ENCODE data around the gene RBM47.

Gene RBM47

GRCh38 chr4:40586729-40587128, 42.9 kb downstream of the RBM47 start:
- no peak for DNase-seq (ENCODE audit: low read depth)

- DNase-seq (ENCODE audit: low read depth): no peak
These were observed 43.6 kb downstream of the RBM47 start for GRCh38 chr4:40586034-40586433.

DNA sequence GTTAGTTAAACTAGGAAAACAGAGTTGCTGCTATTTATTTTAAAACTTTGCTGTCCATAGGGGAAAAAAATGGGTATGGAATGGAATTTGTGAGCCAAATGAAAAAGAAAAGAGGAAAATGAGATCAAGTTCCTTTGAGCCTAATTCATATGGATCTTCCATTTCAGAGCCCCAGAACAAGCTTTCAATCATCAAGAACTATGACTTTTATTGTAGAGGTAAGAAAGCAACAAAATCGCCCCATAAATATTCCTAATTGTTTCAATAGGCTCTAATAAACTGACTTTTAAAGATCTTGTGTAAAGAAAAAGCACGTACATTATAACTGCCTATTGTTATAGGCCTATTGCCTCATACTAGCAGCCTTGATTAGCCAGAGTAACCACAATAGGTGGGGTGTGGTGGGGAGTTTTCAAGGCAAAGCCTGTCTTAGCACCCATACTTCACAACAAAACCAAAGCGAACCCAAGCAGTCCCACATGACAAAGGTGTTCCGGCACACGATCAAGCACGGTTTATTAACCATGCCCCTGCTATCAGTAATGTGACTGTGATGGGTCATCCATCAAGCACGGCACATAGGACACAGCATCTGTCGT, 44.4 kb downstream of the RBM47 start:
- DNase-seq (ENCODE audit: low read depth): no peak

DNA sequence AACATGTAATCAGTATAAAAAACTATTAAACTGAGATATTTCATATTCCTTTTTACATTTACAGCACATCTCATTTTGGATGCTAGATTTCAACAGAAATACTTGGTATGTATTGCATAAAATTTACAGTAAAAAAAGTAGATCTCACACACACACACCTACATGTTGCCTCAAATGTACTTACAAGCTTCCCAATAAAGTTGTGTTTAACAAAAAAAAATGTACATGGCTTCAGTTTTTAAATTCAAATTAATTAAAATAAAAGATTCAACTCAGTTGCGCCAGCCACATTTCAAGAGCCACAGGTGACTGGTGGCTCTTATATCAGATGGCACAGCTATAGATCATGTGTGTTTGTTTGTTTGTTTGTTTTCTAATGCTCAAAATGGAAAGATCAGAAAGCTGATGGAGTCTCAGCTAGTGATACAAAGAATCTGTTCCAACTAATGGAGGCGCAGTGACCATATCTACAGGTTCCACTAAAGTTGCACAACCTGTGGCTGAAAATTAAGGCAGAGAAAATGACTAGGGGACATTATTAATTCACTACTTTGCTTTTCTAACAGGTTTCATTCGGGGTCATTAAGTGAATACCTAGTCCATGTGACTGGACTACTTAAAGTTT, 45.0 kb downstream of the RBM47 start:
- no peak for DNase-seq (ENCODE audit: low read depth)

DNA sequence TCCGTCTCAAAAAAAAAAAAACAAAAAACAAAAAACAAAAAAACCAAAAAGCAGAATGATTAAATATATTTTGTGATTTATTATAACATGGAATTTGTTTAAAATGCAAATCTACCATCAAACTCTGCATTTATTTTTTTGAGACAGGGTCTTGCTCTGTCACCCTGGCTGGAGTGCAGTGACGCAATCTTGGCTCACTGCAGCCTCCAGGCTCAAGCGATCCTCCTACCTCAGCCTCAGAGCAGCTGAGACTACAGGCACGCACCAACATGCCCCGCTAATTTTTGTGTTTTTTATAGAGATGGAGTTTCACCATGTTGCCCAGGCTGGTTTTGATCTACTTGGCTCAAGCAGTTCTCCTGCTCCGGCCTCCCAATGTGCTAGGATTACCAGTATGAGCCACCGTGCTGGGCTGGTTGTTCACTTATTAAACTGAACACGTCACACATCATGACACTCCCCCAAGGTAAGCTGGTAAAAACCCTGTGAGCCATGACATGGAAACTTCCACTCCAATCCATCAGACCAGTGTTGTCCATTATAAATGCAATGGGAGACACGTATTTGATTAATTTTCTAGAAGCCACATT, 45.7 kb downstream of the RBM47 start:
- no peak for DNase-seq (ENCODE audit: low read depth)

DNA sequence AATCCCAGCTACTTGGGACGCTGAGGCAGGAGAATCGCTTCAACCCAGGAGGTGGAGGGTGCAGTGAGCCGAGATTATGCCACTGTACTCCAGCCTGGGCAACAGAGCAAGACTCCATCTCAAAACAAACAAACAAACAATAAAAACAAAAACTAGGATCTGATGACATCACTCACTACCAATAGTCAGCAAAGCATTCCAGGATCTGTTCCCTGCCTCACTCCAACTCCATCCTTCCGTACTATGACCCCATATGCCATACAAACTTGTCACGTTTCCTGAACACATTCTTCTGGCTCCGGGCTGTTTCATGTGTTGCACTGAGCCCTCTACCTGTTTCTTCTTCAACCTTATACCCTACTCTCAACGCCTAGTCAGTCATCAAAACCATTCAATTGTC, 47.3 kb downstream of the RBM47 start:
- no peak for DNase-seq (ENCODE audit: low read depth)

- no peak for DNase-seq (ENCODE audit: low read depth)
These were observed 48.2 kb downstream of the RBM47 start for GRCh38 chr4:40581254-40582140.

- no peak for DNase-seq (ENCODE audit: low read depth)
These were observed 49.7 kb downstream of the RBM47 start for GRCh38 chr4:40579983-40580382.

GRCh38 chr4:40577588-40578253, 51.9 kb downstream of the RBM47 start:
- no peak for DNase-seq (ENCODE audit: low read depth)

DNA sequence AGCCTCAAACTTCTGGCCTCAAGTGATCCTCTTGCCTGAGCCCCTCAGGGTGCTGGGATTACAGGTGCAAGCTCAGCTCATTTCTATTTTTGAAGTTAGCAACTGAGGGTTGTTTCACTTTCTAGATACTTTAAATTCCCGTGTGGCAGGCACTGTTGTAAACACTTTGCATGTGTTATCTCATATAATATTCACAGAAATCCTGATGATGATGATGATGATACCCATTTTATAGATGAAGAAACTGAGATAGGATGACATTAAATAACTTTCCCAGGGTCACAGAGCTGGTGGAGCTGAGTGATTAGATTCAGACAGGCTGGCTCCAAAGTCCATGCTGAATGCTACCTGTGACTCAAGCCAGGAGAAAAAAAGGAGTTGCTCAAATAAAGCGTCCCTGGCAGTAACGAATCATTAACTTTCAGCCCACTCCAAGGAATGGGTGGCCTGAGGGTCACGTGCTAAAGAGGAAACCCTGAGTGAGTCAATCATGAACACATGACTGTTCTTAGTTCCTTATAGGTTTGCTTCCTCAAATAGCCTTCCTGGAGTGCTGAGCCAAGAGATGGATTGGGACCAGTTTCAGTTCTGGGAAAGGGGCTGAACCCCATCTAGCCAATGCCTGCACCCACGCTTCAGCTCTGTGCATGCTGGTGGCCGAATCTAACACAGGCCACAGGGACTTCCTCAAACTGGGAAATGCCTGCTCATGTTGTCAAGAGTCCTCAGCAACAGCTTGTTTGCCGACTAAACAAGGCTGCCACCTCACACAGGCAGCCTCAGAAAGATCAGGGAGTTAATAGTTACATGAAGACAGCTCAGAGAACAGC, 52.8 kb downstream of the RBM47 start:
- no peak for DNase-seq (ENCODE audit: low read depth)

- DNase-seq (ENCODE audit: low read depth): no peak
These were observed 53.8 kb downstream of the RBM47 start for GRCh38 chr4:40575846-40576245.

- DNase-seq (ENCODE audit: low read depth): no peak
These were observed 55.9 kb downstream of the RBM47 start for GRCh38 chr4:40573593-40574311.

DNA sequence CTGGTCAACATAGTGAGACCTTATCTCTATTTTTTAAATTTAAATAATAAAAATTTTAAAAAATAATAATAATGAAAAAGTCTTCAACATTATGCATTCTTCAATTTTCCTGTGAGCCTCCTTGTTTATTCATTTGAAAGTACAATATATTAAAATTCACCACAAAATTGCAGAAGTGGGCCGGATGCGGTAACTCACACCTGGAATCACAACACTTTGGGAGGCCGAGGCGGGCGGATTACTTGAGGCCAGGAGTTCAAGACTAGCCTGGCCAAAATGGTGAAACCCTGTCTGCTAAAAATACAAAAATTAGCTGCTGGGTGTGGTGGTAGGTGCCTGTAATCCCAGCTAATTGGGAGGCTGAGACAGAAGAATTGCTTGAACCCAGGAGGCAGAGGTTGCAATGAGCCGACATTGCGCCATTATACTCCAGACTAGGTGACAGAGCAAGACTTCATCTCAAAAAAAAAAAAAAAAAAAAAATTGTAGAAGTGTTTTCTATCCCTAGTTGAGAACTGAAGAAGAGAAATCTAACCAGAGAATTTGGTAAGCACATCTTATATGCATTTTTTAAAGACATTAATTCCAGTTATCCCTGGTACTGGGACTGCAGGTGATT, 56.9 kb downstream of the RBM47 start:
- no peak for DNase-seq (ENCODE audit: low read depth)

GRCh38 chr4:40571208-40571607, 58.5 kb downstream of the RBM47 start:
- DNase-seq (ENCODE audit: low read depth): no peak

GRCh38 chr4:40570348-40571077, 59.2 kb downstream of the RBM47 start:
- no peak for DNase-seq (ENCODE audit: low read depth)

DNA sequence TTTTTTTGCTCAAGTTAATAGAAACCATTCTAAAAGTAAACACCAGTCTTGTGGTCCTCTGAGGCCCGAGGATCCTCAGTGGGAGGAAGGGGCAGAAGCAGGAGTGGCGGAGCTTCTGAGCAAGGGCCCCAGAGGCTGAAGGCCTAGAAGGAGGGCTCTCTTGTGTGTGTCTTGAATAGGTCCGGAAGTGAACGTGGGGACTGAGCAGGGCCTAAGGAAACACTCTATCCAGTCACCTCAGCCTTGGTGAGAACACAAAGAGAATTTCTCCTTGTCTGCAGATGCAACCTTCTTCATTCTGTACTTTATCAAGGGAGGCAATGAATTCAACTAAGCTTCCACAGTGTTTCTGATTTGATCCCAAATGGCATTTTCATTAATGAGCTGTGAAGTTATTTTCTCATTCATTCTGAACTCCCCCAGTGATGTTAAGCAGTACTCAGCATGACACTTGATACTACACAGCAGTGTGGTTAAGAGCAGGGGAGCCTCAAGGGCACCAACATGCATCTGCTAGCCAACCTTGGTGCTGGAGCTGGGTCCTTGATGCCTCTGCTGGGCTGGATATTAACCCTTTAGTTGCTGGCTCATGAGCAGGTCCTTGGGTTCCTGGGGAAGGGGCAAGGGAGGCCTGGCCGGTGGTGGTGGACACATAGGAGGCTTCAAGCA, 64.7 kb downstream of the RBM47 start:
- no peak for DNase-seq (ENCODE audit: low read depth)

GRCh38 chr4:40564004-40564403, 65.7 kb downstream of the RBM47 start:
- DNase-seq (ENCODE audit: low read depth): no peak

- DNase-seq (ENCODE audit: low read depth): no peak
These were observed 66.3 kb downstream of the RBM47 start for GRCh38 chr4:40563401-40563800.

DNA sequence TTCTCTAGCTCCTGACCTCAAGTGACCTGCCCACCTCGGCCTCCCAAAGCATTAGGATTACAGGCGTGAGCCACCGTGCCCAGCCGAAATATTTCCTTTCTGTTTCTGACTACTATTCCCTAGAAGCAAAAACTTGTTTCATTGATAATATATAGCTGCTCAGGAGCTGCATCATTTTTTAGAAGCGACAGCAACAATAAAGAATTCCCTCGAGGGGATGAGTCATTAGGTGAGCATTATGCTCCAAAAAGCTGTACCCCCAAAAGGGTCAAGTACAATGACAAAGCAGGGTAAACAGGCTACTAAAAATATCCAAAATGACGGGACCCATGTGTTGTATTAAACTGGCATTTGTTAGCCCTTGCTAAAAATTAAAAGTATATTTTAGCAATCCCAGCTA, 67.0 kb downstream of the RBM47 start:
- no peak for DNase-seq (ENCODE audit: low read depth)
